ENCODE data around the gene PCNX1.

The PCNX1 gene

GRCh38 chr14:70889555-70889954 lies 17.7 kb upstream of the PCNX1 start:
- POLR2A ChIA-PET, result interaction anchor here (0.6 kb wide), 1 partner anchor 67 kb away, joined by 8 read pairs; no protein-coding TSS in a partner anchor
- H3K27ac ChIP-seq (ENCODE audit: extremely low read depth, low read depth, low read length), result no peak overlapping the region
- H3K9me3 ChIP-seq (ENCODE audit: control insufficient read depth, insufficient read depth, low read depth, low read length), result no peaks in the 10 kb centered on the region
- no peaks in the 10 kb centered on the region for H3K36me3 ChIP-seq (ENCODE audit: control insufficient read depth in 2 of 2, insufficient read depth in 1 of 2, low read length in 2 of 2)
- no peaks in the 10 kb centered on the region for H3K4me1 ChIP-seq (ENCODE audit: control insufficient read depth, insufficient read depth, low read length)
- CTCF ChIA-PET, result interaction anchor here (0.6 kb wide), 1 partner anchor 1783 kb away, joined by 3 read pairs; no protein-coding TSS in a partner anchor
- H3K4me3 ChIP-seq (ENCODE audit: low read depth, low read length), result no peak overlapping the region
- peak; percentile 53 for TF ChIP-seq EGR2 (tag by site-specific recombination; IDR thresholded peaks at IDR 0.05; ENCODE audit: low read depth)
- no peak for TF ChIP-seq ZFP69B (tag by site-specific recombination; IDR thresholded peaks at IDR 0.05)
- peak; percentile 61 for TF ChIP-seq ZFHX2 (tag by site-specific recombination; conservative IDR thresholded peaks at IDR 0.05)

GRCh38 chr14:70890826-70891659 lies 16.2 kb upstream of the PCNX1 start:
- TF ChIP-seq ZNF473 (tag by site-specific recombination; IDR thresholded peaks at IDR 0.05), result no peak
- TF ChIP-seq ZNF157 (tag by site-specific recombination; IDR thresholded peaks at IDR 0.05), result no peak
- TF ChIP-seq ZNF549 (tag by site-specific recombination; IDR thresholded peaks at IDR 0.05), result no peak
- no peak for TF ChIP-seq ZNF416 (tag by site-specific recombination; IDR thresholded peaks at IDR 0.05)
- no peak for TF ChIP-seq ZNF146 (tag by site-specific recombination; IDR thresholded peaks at IDR 0.05)
- TF ChIP-seq, protein P1, sequence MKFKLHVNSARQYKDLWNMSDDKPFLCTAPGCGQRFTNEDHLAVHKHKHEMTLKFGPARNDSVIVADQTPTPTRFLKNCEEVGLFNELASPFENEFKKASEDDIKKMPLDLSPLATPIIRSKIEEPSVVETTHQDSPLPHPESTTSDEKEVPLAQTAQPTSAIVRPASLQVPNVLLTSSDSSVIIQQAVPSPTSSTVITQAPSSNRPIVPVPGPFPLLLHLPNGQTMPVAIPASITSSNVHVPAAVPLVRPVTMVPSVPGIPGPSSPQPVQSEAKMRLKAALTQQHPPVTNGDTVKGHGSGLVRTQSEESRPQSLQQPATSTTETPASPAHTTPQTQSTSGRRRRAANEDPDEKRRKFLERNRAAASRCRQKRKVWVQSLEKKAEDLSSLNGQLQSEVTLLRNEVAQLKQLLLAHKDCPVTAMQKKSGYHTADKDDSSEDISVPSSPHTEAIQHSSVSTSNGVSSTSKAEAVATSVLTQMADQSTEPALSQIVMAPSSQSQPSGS (tag by site-specific recombination; IDR thresholded peaks at IDR 0.05; ENCODE audit: low read depth), result no peak
- no peak for TF ChIP-seq TRIM28 (IDR thresholded peaks at IDR 0.05; ENCODE audit: borderline replicate concordance, low read length)
- TF ChIP-seq ZNF112 (tag by site-specific recombination; IDR thresholded peaks at IDR 0.05), result no peak
- no peak for TF ChIP-seq ZSCAN16 (tag by site-specific recombination; IDR thresholded peaks at IDR 0.05)
- no peak for TF ChIP-seq ZNF747 (tag by site-specific recombination; IDR thresholded peaks at IDR 0.05)
- no peak for TF ChIP-seq ZNF354C (tag by site-specific recombination; IDR thresholded peaks at IDR 0.05; ENCODE audit: borderline replicate concordance, low read depth)
- TF ChIP-seq MEIS1 (CRISPR knock-in tag; IDR thresholded peaks at IDR 0.05; ENCODE audit: borderline replicate concordance), result no peak
- TF ChIP-seq, protein P2, sequence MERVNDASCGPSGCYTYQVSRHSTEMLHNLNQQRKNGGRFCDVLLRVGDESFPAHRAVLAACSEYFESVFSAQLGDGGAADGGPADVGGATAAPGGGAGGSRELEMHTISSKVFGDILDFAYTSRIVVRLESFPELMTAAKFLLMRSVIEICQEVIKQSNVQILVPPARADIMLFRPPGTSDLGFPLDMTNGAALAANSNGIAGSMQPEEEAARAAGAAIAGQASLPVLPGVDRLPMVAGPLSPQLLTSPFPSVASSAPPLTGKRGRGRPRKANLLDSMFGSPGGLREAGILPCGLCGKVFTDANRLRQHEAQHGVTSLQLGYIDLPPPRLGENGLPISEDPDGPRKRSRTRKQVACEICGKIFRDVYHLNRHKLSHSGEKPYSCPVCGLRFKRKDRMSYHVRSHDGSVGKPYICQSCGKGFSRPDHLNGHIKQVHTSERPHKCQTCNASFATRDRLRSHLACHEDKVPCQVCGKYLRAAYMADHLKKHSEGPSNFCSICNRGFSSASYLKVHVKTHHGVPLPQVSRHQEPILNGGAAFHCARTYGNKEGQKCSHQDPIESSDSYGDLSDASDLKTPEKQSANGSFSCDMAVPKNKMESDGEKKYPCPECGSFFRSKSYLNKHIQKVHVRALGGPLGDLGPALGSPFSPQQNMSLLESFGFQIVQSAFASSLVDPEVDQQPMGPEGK (tag by site-specific recombination; IDR thresholded peaks at IDR 0.05), result no peak
- TF ChIP-seq ZBTB8A (tag by site-specific recombination; IDR thresholded peaks at IDR 0.05), result no peak
- TF ChIP-seq INSM2 (tag by site-specific recombination; IDR thresholded peaks at IDR 0.05), result no peak
- TF ChIP-seq AEBP2 (tag by site-specific recombination; IDR thresholded peaks at IDR 0.05; ENCODE audit: borderline replicate concordance), result no peak
- TF ChIP-seq, protein P3, sequence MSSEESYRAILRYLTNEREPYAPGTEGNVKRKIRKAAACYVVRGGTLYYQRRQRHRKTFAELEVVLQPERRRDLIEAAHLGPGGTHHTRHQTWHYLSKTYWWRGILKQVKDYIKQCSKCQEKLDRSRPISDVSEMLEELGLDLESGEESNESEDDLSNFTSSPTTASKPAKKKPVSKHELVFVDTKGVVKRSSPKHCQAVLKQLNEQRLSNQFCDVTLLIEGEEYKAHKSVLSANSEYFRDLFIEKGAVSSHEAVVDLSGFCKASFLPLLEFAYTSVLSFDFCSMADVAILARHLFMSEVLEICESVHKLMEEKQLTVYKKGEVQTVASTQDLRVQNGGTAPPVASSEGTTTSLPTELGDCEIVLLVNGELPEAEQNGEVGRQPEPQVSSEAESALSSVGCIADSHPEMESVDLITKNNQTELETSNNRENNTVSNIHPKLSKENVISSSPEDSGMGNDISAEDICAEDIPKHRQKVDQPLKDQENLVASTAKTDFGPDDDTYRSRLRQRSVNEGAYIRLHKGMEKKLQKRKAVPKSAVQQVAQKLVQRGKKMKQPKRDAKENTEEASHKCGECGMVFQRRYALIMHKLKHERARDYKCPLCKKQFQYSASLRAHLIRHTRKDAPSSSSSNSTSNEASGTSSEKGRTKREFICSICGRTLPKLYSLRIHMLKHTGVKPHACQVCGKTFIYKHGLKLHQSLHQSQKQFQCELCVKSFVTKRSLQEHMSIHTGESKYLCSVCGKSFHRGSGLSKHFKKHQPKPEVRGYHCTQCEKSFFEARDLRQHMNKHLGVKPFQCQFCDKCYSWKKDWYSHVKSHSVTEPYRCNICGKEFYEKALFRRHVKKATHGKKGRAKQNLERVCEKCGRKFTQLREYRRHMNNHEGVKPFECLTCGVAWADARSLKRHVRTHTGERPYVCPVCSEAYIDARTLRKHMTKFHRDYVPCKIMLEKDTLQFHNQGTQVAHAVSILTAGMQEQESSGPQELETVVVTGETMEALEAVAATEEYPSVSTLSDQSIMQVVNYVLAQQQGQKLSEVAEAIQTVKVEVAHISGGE (tag by site-specific recombination; conservative IDR thresholded peaks at IDR 0.05; ENCODE audit: low read depth), result no peak
- TF ChIP-seq ZSCAN30 (tag by site-specific recombination; IDR thresholded peaks at IDR 0.05), result no peak
- no peak for TF ChIP-seq ZNF132 (tag by site-specific recombination; IDR thresholded peaks at IDR 0.05; ENCODE audit: borderline replicate concordance)
- H3K4me1 ChIP-seq (ENCODE audit: control insufficient read depth, insufficient read depth, low read length), result no peaks in the 10 kb centered on the region
- CTCF ChIA-PET, result interaction anchor here (0.9 to 1.2 kb wide), 2 partner anchors 10 to 14 kb away, joined by 3 to 5 read pairs; no protein-coding TSS in a partner anchor
- no peak overlapping the region for H3K4me3 ChIP-seq (ENCODE audit: low read depth, low read length)
- H3K9me3 ChIP-seq (ENCODE audit: control insufficient read depth, insufficient read depth, low read depth, low read length), result no peaks in the 10 kb centered on the region
- no peak overlapping the region for H3K27ac ChIP-seq (ENCODE audit: extremely low read depth, low read depth, low read length)
- POLR2A ChIA-PET, result no interaction called here
- no peaks in the 10 kb centered on the region for H3K36me3 ChIP-seq (ENCODE audit: control insufficient read depth in 2 of 2, insufficient read depth in 1 of 2, low read length in 2 of 2)

Data from HEK293 (cell line).